GM19328 (cell line): ENCODE measurements around the gene CDKL1.
A peak's percentile ranks its signal among the peaks of the same experiment; 100 is the strongest.
"Not testable (repeated sequence)": the region's sequence is repeated elsewhere in the genome, so short reads cannot be mapped to it uniquely, and the experiment has no call there.

Source experiments
- ATAC-seq: cut with Tn5 transposase; IDR thresholded peaks from one replicate; pipeline ENCODE4 v1.9.1; 2021; ENCODE audit warnings: mild to moderate bottlenecking, moderate library complexity; ENCODE audit not compliant: unreplicated experiment

Gene CDKL1

DNA sequence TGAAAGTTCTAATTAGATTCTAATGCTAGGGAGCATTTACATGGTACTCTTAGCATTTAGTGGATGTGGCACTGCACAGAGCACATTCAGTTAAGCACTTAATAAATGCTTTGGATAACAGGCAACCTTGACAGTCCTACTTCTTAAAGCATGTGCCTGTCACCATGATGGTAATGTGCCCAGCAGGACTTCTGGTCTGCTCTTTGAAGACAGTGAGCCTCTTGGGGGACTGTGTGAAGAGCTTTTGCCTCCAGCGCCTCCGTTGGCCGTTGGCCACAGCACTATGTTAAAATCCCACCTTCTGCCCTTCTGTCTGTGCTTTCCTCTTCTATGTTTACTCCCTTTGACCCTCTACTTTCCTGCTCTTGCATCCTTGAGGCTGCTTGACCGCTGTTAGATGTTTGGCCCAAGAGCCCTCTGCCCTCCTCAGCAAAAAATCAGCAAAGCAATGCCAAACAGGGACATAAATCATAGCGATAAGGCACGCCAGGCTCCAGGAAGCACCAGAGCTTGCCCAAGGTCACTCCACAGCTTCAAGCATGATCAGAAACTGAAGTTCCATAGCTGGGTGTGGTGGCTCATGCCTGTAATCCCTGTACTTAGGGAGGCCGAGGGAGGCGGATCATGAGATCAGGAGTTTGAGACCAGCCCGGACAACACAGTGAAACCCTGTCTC, 8.3 kb downstream of the CDKL1 start:
- ATAC-seq = no peak

DNA sequence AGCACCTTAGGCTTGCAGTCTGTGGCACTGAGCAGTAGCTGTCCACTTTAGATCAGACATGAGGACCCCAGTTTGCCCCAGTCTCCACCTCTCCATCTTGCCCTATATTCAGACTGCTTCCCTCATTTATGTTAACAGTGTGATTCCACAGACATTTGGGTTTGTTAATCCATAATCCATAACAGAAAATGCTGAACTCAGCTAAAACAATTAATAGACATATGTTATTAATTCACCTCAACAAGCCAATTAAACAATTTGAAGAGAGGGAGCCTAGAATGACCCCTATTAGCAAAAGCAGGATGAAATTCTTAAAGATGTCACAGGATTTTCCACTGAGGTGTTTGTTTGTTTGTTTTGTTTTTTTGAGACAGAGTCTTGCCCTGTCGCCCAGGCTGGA, 9.1 kb downstream of the CDKL1 start:
- ATAC-seq = no peak

DNA sequence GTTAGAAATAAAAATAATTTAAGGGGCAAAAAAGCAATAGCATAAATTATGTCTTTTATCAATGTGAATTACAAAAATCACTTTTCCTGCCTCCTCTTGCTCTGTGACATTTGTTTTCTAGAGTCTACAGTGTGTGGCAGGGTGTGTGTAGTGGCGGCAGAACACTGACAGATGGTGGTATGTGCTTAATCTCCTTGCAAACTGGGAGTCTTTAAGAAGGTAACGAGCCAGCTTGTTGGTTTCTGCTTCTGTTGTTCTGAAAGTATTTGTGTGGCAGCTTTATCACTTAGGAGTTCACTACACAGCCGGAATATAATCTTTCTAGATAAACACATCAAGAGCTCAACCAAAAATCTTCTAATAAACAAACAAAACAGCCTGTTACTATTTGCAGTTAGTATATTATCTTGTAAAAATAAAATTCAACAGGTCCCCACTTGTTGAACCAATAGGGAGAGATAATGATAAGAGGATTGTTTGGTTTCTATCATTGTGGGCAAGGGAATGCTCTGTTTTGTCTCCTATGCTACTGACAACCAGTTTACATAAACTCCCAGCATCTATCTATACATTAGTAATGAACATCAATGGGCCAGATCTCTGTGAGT, 13.0 kb downstream of the CDKL1 start:
- ATAC-seq = no peak

DNA sequence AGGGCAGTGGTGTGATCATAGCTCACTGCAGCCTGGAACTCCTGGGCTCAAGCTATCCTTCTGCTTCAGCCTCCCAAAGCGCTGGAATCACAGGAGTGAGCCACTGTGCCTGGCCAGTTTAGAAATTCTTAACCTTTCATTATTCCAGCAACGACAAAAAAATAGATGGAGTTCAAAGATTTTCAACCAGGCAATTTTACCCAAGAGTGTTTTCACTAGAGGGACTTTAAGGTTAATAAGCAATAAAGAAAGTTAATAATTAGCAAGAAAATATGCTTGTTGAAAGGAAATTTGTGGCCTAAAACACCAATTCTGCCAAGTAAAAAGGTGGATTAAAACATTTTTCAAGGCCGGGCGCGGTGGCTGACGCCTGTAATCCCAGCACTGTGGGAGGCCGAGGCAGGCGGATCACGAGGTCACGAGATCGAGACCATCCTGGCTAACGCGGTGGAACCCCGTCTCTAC, 14.8 kb downstream of the CDKL1 start:
- ATAC-seq = no peak

DNA sequence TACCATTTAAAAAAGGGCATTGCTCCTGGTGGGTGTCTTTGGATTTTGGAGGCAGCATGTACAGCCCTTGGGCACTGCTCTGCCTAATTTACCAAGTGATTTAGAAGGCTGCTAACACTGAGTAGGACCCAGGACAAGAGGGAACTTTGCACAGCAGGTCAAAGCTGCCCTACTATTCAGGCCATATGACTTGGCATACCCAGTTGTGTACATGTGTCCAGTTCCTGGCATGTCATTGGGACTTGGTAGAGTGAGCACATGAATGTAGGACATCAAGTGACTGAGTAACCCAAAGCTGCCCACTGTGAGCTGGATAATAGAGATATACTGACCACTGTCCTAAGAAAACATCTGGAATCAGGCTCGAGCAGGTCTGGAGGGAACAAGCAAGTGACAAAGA, 15.7 kb downstream of the CDKL1 start:
- no peak for ATAC-seq

DNA sequence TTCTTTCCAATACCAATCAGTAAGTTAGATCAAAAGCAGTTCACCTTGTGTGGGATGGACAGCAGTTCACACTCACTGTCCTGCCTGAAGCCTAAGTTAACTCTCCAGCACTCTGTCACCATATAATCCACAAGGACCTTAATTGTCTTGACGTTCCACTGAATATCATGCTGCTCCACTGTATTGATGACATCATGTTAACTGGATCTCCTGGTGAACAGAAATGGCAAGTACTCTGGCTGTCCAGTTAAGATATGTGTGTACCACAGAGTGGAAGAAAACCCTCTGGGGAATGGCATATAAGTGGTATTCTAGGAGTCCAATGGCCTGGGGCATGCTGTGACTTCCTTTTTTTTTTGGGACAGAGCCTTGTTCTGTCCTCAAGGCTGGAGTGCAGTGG, 16.2 kb downstream of the CDKL1 start:
- ATAC-seq = no peak

DNA sequence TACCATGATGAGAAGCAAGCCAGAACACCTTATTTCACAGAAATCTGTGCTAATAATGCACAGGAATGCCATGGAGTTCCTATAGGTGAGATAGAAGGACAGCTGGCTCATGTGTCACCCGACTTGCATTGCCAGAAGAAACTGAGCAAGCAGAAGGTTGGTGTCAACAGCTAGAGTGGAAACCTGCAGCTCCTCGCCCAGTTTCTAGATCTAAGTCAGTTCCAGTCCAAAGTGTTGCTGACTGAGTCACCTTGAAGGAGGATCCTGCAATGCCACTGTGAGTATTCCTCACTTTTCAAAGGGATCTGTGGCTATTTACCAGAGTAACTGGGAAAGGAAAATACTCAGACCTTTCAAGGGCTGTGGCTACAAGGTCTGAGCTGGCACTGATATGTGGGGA, 17.1 kb downstream of the CDKL1 start:
- no peak for ATAC-seq

DNA sequence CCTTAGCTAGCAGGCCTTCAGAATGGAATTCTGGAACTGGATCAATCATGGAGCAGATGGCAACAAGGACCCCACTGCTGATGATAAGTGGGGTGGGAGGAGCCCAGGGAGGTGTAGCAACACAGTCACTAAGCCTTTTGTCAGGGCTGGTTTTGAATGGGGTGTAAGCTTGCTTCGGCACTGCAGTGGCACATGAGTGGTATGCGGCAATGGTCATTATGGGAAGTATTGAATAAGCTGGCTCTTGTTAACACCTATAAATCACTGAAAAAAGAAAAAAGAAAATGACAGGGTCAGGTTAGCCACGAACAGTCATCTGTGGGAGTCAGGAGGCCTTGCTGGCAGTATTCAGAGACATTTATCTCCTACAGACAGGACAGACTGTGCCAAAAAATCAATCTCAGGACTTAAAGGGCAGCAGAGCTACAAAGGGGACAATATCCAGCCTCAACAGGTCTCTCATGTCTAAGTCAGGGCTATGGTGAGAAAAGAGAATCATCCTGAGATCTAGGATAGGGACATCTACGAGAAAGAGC, 19.1 kb downstream of the CDKL1 start:
- no peak for ATAC-seq

DNA sequence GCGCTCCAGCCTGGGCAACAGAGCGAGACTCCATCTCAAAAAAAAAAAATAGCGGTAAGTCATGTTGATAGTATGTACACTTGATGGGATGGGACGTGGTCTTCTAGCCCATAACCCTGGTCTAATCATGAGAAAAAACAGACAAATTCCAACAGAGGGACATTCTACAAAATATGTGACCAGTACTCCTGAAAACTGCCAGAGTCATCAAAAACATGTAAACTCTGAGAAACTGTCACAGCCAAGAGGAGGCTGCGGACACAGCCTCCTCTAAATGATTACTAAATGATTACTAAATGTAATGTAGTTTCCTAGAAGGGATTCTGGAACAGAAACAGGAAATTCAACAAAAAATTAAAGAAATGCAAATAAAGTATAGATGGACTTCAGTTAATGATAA, 20.9 kb downstream of the CDKL1 start:
- ATAC-seq = no peak

DNA sequence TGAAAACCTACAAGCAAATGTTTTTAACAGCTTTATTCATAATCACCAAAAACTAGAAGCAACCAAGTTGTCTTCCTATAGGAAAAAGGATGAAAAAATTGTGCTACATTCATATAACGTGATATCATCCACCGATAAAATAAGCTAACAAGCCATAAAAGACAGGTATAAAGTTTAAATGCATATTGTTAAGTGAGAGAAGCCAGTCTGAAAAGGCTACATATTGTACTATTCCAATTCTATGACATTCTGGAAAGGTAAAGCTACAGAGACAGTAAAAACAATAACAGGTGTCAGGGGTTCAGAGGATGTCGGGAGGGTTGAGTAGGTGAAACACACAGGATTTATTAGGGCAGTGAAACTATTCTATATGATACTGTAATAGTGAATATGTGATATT, 22.7 kb downstream of the CDKL1 start:
- ATAC-seq = no peak

DNA sequence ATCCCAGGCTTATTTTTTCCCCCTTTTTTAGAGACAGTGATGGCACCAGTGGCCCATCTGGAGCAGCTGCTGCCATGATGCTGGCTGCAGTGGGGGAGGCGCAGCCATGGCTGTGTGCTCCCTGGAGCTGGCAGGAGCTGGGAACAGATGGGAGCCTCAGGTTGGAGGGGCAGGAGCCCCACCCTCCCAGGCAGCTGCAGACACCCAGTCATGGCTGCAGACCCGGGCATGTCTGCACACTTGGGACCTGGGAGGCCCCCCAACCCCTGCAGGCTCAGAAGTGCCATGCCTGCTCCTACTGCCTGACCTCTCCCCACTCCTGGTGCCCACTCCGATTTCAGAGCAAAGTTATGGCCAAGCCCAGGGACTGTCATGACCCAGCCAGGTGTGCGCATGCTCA, 25.1 kb downstream of the CDKL1 start:
- no peak for ATAC-seq

DNA sequence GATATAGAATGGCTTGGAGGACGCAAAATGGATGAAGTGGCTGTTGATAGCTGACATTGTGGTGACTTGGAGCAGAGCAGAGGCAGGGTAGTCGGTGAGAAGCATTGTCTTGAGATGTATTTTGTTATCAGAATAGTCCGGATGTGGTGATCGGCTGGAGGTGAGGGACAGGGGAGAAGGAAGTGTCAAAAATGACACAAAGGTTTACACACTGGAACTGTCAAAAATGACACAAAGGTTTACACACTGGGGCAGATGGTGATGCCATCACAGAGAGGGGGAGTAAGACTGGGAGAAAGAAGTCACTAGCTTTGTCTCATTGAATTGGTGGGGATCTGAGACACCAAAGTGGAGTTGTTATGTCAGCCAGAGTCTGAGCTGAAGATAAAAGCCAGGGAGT, 30.1 kb downstream of the CDKL1 start:
- no peak for ATAC-seq

DNA sequence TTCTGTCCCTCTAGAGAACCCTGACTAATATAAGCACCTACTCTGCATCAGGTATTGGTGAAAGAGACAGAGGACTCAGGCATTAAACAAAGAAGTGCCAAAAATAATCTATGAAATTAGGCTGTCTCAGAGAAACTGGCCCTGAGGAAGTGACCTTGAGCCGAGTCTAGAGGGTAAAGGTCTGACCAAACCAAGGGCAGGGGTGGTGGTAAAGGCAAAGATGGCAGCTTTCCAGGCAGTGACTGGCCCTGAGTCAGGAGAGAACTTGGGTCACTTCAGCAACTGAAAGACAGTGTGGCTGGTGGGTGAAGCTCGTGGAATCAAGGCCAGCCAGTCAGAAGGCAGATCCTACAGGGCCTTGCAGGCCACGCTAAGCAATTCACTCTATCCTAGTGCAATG, 30.6 kb downstream of the CDKL1 start:
- no peak for ATAC-seq

DNA sequence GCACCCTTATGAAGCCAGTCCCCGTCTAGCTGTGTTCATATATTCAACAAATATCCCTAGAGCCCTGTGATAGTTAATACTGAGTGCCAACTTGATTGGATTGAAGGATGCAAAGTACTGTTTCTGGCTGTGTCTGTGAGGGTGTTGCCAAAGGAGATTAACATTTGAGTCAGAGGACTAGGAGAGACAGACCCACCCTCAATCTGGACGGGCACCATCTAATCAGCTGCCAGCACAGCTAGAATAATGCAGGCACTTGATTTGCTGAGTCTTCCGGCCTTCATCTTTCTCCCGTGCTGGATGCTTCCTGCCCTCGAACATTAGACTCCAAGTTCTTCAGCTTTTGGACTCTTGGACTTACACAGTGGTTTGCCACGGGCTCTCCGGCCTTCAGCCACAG, 31.1 kb downstream of the CDKL1 start:
- not testable (repeated sequence) for ATAC-seq

DNA sequence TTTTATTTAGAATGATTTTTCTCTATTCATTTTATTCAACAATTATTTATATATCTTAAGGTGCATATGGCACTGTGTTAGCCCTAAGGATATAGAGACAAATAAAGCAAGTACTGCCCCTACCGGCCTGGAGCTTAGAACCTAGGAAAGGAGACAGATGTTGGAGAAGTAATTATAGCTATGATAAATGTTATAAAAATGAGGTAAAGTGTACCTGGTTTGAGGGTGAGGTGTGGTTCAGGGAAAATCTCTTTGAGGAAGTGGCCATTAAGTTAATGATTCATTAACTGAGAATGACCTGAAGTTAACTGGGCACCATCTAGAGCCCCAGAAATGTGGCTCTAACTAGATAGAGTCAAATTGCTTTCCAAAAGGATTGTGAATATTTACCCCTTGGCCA, 31.9 kb downstream of the CDKL1 start:
- no peak for ATAC-seq

DNA sequence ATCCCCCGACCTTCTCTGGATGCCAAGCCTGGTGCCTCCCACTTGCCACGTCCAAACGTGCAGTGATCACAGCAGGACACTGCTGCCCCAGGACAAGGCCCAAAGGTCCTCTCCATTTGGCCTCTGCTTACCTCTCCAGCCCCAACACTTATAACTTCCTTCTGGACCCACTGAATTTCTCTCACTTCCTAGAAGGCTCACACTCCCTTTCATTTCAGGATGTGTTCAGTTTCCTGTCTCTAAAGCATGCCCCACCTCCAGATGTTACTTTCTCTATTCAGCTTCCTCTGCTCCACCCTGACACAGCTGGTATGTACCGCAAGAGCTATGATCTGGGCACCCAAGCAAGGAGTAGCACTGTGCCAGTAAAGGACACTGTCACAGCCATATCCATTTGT, 33.0 kb downstream of the CDKL1 start:
- ATAC-seq = peak; percentile 92

DNA sequence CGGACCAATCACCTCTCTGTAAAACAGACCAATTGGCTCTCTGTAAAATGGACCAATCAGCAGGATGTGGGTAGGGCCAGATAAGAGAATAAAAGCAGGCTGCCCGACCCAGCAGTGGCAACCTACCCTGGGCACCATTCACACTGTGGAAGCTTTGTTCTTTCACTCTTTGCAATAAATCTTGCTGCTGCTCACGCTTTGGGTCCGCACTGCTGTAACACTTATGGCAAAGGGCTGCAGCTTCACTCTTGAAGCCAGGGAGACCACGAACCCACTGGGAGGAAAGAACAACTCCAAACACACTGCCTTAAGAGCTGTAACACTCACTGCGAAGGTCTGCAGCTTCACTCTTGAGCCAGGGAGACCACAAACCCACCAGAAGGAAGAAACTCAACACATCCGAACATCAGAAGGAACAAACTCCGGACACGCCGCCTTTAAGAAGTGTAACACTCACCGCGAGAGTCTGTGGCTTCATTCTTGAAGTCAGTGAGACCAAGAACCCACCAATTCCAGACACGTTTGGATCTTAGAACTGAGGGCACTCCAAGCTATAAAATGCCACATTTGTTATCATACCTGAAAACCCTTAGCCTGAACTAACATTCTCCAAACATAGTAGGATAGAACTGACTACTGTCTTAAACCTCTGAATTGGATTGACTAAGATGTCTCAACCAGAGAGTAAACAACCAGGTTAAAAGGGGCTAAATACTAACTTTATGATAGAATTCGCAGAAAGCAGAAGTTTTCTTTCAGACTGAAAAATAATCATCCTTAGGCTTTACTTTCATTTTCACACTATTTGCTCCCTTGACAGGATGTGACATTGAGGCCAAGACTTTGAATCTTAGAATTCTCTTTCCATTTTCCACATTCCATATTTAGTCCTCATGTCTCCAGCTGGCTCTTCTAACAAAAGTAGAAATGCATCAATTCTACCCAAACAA, 33.6 kb downstream of the CDKL1 start:
- peak; percentile 22 for ATAC-seq

DNA sequence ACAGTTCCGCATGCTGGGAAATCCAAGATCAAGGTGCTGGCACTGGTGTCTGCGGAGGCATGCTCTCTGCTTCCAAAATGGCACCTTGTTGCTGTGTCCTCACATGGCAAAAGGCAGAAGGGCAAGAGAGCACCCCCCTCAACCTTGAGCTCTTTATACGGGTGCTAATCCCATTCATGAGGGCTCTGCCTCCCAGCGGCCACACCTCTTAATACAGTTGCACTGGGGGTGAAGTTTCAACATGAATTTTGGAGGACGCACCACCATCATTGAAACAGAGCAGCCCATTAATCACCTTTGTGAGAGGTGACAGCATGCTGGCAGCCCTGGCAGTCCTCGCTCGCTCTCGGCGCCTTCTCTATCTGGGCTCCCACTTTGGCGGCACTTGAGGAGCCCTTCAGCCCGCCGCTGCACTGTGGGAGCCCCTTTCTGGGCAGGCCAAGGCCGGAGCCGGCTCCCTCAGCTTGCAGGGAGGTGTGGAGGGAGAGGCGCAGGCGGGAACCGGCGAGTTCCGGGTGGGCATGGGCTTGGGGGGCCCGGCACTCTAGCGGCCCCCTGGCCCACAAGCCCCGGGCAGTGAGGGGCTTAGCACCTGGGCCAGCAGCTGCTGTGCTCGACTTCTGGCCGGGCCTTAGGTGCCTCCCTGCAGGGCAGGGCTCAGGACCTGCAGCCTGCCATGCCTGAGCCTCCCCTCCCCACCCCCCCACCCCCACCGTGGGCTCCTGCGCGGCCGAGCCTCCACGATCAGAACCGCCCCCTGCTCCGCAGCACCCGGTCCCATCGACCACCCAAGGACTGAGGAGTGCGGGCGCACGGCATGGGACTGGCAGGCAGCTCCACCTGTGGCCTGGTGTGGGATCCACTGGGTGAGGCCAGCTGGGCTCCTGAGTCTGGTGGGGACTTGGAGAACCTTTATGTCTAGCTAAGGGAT, 34.9 kb downstream of the CDKL1 start:
- ATAC-seq = not testable (repeated sequence)

DNA sequence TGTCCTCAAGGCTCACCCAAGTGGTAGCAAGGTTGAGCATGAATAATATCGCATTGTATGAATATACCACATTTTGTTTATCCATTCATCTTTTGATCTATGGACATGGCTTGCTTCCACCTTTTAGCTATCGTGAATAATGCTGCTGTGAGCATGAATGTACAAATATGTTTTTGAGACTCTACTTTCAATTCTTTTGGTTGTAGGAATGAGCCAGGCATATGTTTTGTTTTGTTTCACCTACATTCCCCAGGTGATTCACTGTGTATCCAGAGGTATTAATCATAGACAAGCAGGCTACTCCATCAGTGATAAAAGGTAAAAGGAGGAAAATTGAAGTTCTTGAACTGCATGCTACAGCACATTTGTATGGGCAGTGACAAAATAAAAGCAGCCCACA, 35.8 kb downstream of the CDKL1 start:
- ATAC-seq = no peak

DNA sequence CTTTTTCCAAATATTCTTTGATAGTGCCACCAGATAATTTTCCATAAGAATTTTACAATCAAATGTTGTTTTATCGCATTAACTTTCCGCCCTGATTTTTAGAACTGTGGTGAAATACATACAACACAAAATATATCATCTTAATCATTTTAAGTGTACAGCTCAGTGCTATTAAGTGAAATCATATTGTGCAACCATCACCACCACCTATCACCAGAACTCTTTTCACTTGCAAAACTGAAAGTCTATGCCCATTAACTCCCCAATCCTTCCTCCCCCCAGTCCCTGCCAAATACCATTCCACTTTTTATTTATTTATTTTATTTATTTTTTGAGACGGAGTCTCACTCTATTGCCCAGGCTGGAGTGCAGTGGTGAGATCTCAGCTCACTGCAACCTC, 36.6 kb downstream of the CDKL1 start:
- ATAC-seq = no peak
